Activated naive CD4-positive, alpha-beta T cell treated with anti-CD3 and anti-CD28 coated beads, Interleukin-2, amount 50 U/mL, for 16 hours (primary cell): Measurements from ENCODE around the gene PRMT1.
"Not testable (repeated sequence)": the region's sequence is repeated elsewhere in the genome, so short reads cannot be mapped to it uniquely, and the experiment has no call there.

Experiments
- DNase-seq: peaks from one replicate; pipeline ENCODE4 v3.0.0-alpha.2; 2020

The PRMT1 gene

GRCh38 chr19:49689133-49690078 lies 12.3 kb downstream of the PRMT1 start, which contains the start of gene ADM5:
TSS of gene ADM5 (plus strand) at chr19:49689594. CDS start at chr19:49689838, 244 bp downstream.
- DNase-seq = peak; percentile 52

- DNase-seq = no peak
These were observed 13.1 kb downstream of the PRMT1 start for GRCh38 chr19:49690079-49690655.

- DNase-seq = peak; percentile 62
These were observed 13.7 kb downstream of the PRMT1 start, which contains the start of gene CPT1C for GRCh38 chr19:49690656-49691242. TSS of gene CPT1C (plus strand) at chr19:49691116. CDS start at chr19:49692253, 1,137 bp downstream.

GRCh38 chr19:49691243-49692146 lies 14.4 kb downstream of the PRMT1 start:
- peak; percentile 47 for DNase-seq

- DNase-seq = no peak
These were observed 15.1 kb downstream of the PRMT1 start for GRCh38 chr19:49692147-49692506.

GRCh38 chr19:49696115-49696514 lies 19.0 kb downstream of the PRMT1 start:
- DNase-seq = no peak

GRCh38 chr19:49696865-49697264 lies 19.8 kb downstream of the PRMT1 start:
- no peak for DNase-seq

GRCh38 chr19:49699364-49699763 lies 22.3 kb downstream of the PRMT1 start:
- DNase-seq = no peak

GRCh38 chr19:49700563-49700962 lies 23.5 kb downstream of the PRMT1 start:
- no peak for DNase-seq

GRCh38 chr19:49701271-49701786 lies 24.3 kb downstream of the PRMT1 start:
- no peak for DNase-seq

GRCh38 chr19:49704888-49705642 lies 28.0 kb downstream of the PRMT1 start:
- no peak for DNase-seq

GRCh38 chr19:49705919-49706318 lies 28.8 kb downstream of the PRMT1 start:
- DNase-seq = no peak

- DNase-seq = no peak
These were observed 33.4 kb downstream of the PRMT1 start for GRCh38 chr19:49710372-49710951.

GRCh38 chr19:49712397-49712859 lies 35.4 kb downstream of the PRMT1 start:
- DNase-seq = no peak

GRCh38 chr19:49713236-49713845 lies 36.3 kb downstream of the PRMT1 start:
- no peak for DNase-seq

GRCh38 chr19:49716154-49716553 lies 39.1 kb downstream of the PRMT1 start:
- DNase-seq = no peak

- DNase-seq = no peak
These were observed 41.4 kb downstream of the PRMT1 start for GRCh38 chr19:49718511-49718910.

- no peak for DNase-seq
These were observed 41.9 kb downstream of the PRMT1 start for GRCh38 chr19:49718991-49719390.

- not testable (repeated sequence) for DNase-seq
These were observed 42.3 kb downstream of the PRMT1 start for GRCh38 chr19:49719420-49719819.

GRCh38 chr19:49727217-49728030 lies 50.4 kb downstream of the PRMT1 start:
- no peak for DNase-seq
